ENCODE data around the gene KMT2E.

GRCh38 chr7:105106473-105106872 lies 92.5 kb downstream of the KMT2E start:
- TF ChIP-seq, protein P1, sequence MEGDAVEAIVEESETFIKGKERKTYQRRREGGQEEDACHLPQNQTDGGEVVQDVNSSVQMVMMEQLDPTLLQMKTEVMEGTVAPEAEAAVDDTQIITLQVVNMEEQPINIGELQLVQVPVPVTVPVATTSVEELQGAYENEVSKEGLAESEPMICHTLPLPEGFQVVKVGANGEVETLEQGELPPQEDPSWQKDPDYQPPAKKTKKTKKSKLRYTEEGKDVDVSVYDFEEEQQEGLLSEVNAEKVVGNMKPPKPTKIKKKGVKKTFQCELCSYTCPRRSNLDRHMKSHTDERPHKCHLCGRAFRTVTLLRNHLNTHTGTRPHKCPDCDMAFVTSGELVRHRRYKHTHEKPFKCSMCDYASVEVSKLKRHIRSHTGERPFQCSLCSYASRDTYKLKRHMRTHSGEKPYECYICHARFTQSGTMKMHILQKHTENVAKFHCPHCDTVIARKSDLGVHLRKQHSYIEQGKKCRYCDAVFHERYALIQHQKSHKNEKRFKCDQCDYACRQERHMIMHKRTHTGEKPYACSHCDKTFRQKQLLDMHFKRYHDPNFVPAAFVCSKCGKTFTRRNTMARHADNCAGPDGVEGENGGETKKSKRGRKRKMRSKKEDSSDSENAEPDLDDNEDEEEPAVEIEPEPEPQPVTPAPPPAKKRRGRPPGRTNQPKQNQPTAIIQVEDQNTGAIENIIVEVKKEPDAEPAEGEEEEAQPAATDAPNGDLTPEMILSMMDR (IDR thresholded peaks at IDR 0.05; ENCODE audit: low read depth, low read length) = no peak
- TF ChIP-seq POLR2A (IDR thresholded peaks at IDR 0.05; ENCODE audit: extremely low read depth, insufficient read length) = no peak
- TF ChIP-seq, protein P2, sequence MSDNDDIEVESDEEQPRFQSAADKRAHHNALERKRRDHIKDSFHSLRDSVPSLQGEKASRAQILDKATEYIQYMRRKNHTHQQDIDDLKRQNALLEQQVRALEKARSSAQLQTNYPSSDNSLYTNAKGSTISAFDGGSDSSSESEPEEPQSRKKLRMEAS (IDR thresholded peaks at IDR 0.05; ENCODE audit: low read depth, low read length) = no peak

All from NB4 (cell line).